COLO829 (cell line): ENCODE measurements around the gene ANKLE1.

Source experiments
- DNase-seq: peaks from one replicate; pipeline ENCODE4 v3.0.0; 2012; ENCODE audit warnings: low spot score

Gene ANKLE1

DNA sequence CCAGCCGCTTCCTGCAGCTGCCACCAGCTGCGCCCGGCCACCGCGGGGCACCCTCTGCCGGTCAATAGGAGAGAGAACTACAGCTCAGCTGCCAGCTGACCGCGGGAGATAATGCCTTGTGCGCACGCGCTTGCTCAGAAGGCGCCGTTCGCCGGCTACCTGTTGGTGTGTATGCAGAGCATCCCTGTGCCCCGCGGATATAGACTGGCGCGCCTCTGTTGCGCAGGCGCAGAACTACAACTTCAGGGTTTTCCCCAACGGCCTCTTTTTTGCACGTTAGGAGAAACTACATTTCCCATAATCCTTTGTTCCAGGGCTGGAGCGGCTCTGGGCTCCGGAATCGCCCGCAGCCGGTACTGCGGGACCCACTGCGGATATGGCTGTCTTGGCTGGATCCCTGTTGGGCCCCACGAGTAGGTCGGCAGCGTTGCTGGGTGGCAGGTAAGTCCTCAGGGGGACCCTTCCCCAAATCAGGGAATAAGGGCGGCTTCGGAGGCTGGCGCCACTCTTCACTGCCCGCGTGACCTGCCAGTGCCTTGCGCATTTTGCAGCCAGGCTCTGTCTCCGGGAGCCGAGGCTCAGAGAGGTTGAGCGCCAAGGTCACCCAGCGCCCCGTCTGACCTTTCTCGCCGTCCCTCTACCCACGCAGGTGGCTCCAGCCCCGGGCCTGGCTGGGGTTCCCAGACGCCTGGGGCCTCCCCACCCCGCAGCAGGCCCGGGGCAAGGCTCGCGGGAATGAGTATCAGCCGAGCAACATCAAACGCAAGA, 24.0 kb downstream of the ANKLE1 start, which contains the start of gene MRPL34:
TSS of gene MRPL34 (plus strand) at position 356 of the 768 bp plus-strand sequence. CDS start at position 377, 21 bp downstream.
- peak; percentile 98 for DNase-seq

GRCh38 chr19:17306285-17306714, 24.6 kb downstream of the ANKLE1 start:
- no peak for DNase-seq

DNA sequence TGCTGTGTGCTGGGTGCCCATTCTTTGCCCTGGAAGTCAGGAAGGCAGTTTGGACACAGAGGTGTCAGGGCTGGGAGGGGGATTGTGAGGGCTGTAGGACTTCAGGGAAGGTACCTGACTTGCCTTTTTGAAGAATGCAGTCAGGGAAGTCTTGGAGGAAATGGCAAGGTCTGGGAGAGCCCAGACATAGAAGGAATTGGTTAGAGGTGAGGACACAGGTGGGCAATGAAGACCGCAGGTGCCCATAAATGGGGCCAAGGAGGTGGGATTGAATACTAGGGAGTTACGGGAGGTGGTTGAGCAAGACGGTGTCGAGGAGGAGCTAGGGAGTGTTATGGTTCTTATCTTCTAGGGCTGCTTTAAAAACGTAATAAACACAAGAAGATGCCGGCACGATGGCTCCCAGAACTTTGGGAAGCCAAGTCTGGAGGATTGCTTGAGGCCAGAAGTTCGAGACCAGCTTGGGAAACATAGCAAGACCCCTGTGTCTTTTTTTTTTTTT, 26.2 kb downstream of the ANKLE1 start:
- DNase-seq = no peak

DNA sequence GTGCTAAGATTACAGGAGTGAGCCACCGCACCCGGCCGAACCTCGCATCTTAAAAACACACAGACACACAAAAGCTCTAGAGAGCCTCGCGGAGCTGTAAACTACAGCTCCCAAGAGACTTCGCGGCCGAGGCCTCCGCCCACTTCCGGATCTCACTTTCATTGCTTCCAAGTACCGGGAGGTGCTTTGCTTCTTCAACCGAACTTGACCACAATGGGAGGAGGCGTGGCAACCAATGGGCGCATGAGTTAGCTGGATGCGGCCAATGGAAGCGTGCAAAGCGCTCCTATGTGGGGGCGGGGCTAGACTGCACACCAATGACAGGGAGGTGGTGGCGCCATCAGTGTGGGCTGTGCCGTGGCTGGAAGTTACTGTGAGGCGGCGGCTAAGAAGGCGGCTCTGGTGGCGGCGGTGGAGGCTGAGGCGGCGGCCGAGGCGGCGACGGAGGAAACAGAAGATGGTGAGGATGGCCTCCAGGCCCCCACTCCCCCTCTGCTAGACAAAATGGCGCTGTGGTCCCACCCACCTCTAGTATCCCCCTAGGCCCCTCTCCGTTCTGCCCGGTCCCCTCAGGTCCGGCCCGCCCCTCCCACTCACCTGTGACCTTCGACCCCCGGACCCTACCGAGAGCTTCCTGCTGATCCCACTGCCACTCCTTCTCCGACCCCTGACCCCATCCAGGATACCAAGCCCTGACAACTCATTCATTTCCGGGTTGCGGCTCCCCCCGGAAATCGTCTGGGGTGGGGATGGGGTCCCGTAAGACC, 27.7 kb downstream of the ANKLE1 start, which contains the start of gene DDA1:
TSS of gene DDA1 (plus strand) at position 366 of the 767 bp plus-strand sequence. CDS start at position 458, 92 bp downstream.
- DNase-seq = peak; percentile 99

DNA sequence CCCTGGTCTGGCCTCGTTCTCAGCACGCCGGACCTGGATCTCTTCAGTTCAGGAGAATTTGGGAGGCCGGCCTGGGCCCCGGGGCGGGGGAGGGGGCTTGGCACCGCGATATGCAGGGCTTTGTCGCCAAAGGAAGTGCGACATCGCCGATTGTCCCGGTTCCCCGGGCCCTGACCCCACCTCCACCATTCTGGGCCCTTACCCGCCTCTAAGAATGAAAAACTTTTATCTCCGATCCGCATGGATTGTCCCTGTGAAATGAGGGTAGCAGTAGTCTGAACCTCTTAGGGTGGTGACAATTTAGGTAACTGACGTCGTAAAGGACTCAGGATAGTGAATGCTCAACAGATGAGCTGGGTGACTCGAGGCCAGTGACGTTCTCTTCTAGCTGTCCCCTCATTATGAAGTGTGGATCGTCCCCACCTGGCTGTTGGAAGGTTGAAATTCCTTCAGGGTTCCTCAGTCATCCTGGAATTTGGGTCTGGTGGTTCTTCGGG, 28.3 kb downstream of the ANKLE1 start:
- no peak for DNase-seq

DNA sequence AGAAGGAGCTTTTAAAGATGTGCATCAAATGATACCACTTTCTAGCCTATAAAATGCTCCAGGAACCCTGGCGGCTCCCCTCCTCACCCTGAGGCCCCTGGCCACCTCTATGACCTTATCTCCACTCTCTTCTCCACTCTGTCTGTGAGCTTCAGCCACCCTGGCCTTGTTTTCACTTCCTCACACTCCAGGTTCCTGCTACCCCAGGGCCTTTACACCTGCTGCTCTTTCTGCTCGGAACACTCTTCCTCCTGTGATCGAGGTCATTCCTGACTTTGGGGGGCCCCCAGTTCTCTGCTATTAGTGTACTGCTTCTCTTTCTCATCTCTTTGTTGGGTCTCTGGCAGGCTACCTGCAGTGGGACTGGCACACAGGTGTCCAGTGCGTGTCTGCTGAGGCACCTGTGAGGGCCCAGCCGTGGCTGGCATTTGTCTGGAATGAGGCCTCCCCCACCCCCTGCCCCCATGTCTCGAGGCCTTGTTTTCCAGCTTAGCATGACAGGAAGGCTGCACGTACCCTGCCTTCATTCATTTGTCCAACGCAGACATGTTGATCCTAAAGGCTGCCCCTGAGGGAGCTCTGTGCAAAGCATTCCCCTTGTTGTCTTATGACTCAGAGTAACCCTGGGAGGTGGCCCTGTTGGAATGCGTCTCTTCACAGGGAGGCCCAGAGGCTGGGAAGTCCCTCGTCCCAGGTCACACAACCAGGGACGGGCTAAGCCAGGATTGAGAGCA, 29.9 kb downstream of the ANKLE1 start:
- DNase-seq = no peak

- no peak for DNase-seq
Measured at GRCh38 chr19:17312189-17313113, 30.8 kb downstream of the ANKLE1 start.

- DNase-seq = no peak
Measured at GRCh38 chr19:17314007-17314593, 32.4 kb downstream of the ANKLE1 start.

DNA sequence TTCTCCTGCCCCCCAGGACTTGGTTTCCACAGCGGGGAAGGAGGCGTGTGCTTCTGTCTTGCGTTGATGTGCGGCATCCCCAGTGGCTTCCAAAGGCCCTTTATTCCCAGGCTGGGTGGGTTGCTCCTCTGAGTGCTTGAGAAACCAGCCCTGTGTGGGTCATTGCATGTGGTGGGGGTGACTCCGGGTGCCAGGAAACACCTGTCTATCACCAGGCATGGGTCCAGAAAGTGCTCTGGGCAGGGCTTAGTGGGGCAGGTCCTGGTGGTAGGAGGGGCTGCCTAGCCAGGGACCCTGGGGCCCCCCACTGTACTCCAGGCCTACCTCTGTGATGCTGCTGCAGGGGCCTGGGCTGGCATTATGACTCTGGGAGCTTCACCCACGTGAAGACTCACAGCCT, 37.3 kb downstream of the ANKLE1 start:
- DNase-seq = no peak

DNA sequence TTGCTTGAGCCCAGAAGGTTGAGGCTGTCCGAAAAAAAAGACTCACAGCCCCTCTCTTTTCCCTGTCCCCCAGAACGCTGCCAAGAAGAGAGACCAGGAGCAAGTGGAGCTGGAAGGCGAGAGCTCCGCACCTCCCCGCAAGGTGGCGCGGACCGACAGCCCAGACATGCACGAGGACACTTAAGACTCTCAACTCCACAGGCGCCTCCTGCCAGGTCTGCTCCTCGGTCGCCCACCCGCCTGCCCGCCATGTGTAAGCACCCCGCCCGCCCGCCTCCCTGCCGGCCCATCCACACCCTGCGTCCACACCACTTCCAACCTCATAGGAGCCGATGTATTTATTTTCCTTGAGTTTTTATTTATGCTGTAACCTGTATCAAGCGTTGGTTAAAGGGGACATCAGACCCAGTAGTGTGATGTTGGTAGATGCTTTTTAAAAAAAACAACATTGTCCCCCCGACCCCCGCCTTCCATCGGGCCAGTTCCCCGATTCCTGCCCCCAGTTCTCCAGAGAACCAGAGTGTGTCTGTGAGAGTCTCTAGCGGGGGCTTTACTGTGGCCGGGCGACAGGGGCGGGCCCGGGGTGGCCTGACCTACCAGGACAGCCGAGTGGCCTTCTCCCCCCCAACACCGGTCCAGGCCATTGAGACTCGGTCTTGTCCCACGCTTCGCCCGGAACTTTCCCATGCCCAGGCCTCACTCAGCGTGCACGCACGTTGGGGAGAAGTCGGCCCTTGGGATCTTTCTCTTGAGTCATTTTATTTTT, 38.0 kb downstream of the ANKLE1 start:
- DNase-seq = no peak

DNA sequence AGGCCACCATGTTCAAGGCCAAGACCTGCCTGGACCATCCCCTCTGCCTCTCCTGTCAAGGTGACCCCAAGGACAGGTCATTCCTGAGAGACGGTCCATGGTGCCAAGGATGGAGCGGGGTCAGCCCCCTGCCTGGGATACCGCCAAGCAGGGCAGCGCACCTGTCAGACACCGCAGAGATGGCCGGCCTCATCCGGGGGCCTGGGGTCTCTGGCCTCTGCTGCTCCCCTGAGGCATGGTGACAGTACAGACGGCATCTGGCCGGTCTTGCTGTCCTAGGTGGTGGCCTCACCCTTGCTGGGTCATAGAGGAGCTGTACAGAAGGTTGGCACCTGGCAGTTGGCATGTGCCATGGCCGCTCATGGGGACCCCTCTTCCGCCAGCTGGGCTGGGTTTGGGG, 38.7 kb downstream of the ANKLE1 start:
- no peak for DNase-seq

DNA sequence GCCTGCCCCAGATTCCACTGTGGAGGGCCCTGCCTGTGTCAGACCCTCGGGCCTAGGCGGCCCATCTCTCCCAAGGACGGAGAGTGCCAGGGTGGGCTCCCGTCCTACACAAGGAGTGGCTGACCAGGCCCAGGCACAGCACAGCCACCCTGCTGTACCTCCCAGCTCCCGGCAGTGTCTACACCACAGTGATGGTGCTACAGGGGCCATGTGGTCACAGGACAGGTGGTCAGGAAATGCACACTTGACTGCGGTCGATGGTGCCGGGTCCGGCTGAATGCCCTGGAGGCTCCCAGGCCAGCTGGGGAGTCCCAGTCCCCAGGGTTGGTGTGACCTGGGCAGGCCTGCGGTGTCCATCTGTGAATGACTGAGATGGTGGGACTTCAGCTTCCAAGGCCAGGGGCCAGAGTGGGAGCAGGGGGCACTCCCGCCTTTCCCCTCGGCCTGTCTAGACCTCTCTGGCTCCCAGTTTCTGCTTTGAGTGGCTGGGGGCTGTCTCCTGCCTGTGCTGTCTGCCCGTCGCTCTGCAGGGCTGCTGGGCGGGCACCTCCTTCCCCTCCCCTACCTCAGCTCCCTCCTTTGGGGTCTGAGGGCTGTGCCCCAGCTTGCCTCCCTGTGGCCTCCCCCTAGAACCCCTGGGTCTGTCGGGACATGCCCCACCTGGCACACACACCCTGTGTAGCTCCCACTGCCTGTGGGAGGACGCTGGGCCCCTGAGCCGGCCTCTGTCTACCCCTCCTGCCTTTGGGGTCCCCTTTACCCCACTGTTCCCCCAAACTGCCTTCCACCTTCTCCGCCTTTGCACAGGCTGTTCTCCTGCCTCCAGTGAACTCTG, 40.2 kb downstream of the ANKLE1 start:
- DNase-seq = no peak

GRCh38 chr19:17322854-17323253, 41.2 kb downstream of the ANKLE1 start:
- DNase-seq = no peak

GRCh38 chr19:17323300-17323963, 41.7 kb downstream of the ANKLE1 start:
- DNase-seq = no peak

DNA sequence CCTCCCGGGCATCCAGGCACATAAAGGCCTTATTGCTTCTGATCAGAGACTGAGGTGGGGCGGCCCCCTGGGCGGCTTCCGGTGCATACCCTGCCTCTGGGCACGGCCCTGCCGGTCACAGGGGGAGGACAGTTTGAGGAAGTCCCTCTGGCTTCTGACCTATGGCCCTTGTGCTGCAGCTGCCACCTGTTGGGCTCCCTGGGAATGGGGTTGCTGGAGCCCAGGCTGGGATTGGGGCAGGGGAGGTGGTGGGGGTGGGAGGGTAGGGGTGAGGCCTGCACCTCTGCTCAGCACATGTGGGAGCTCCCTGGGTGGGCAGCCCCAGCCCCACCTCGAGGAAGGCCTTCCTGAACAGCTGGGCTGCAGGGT, 42.2 kb downstream of the ANKLE1 start:
- no peak for DNase-seq

- DNase-seq = no peak
Measured at GRCh38 chr19:17324357-17325114, 42.8 kb downstream of the ANKLE1 start.

- DNase-seq = no peak
Measured at GRCh38 chr19:17325133-17325532, 43.4 kb downstream of the ANKLE1 start.
